SK-N-SH treated with all-trans-retinoic acid at 6 μM for 48 hours (cell line): ENCODE data around the gene CXXC5.

Experiments used
- ATAC-seq: fragments of 200-7000 bp; cut with Tn5 transposase; 3 replicates; pipeline ENCODE4 v1.9.1; 2020; ENCODE audit warnings: mild to moderate bottlenecking, moderate library complexity
- ARNTL ChIP-seq: fragments of 450-650 bp; formaldehyde crosslinking; IDR thresholded peaks from 2 replicates; pipeline ENCODE4 v1.5.0; 2020; ENCODE audit warnings: low read depth, mild to moderate bottlenecking, moderate library complexity, borderline replicate concordance
- BACH2 ChIP-seq: fragments of 250-450 bp; sonication (Bioruptor Pico); IDR thresholded peaks from 2 replicates; pipeline ENCODE4 v1.9.0; 2021; ENCODE audit warnings: mild to moderate bottlenecking, borderline replicate concordance
- CSDC2 ChIP-seq: fragments of 250-450 bp; sonication (Bioruptor Pico); IDR thresholded peaks from 2 replicates; pipeline ENCODE4 v1.5.0; 2020; ENCODE audit warnings: mild to moderate bottlenecking, moderate library complexity
- GLIS3 ChIP-seq: fragments of 250-450 bp; sonication (Bioruptor Pico); IDR thresholded peaks from 2 replicates; pipeline ENCODE4 v1.5.0; 2020; ENCODE audit warnings: mild to moderate bottlenecking, moderate library complexity
- OSR1 ChIP-seq: fragments of 250-450 bp; sonication (Bioruptor Pico); IDR thresholded peaks from 2 replicates; pipeline ENCODE4 v1.8.0; 2022; ENCODE audit warnings: moderate library complexity, mild to moderate bottlenecking, inconsistent platforms
- RARB ChIP-seq: fragments of 250-450 bp; sonication (Bioruptor Pico); IDR thresholded peaks from 2 replicates; pipeline ENCODE4 v1.8.0; 2021; ENCODE audit warnings: mild to moderate bottlenecking, moderate library complexity
- ZC3H10 ChIP-seq: fragments of 250-450 bp; sonication (Bioruptor Pico); IDR thresholded peaks from 2 replicates; pipeline ENCODE4 v1.5.1; 2021; ENCODE audit warnings: mild to moderate bottlenecking, moderate library complexity
- ZFP3 ChIP-seq: fragments of 250-450 bp; sonication (Bioruptor Pico); IDR thresholded peaks from 2 replicates; pipeline ENCODE4 v1.5.0; 2020; ENCODE audit warnings: mild to moderate bottlenecking, moderate library complexity
- ZFP30 ChIP-seq: fragments of 450-650 bp; formaldehyde crosslinking; IDR thresholded peaks from 2 replicates; pipeline ENCODE4 v1.5.0; 2022; ENCODE audit warnings: mild to moderate bottlenecking, moderate library complexity
- ZNF565 ChIP-seq: fragments of 450-650 bp; formaldehyde crosslinking; conservative IDR thresholded peaks from 2 replicates; pipeline ENCODE4 v1.5.0; 2020; ENCODE audit warnings: low read depth, mild to moderate bottlenecking, moderate library complexity
- ZNF70 ChIP-seq: fragments of 450-650 bp; formaldehyde crosslinking; IDR thresholded peaks from 2 replicates; pipeline ENCODE4 v1.5.0; 2020; ENCODE audit warnings: mild to moderate bottlenecking, moderate library complexity
- ZNF8 ChIP-seq: fragments of 450-650 bp; formaldehyde crosslinking; IDR thresholded peaks from 2 replicates; pipeline ENCODE4 v1.5.0; 2020; ENCODE audit warnings: mild to moderate bottlenecking, moderate library complexity
- TF ChIP-seq, protein P1 (sequence below): fragments of 250-450 bp; sonication (Bioruptor Pico); IDR thresholded peaks from 2 replicates; pipeline ENCODE4 v1.5.1; 2021; ENCODE audit warnings: mild to moderate bottlenecking, moderate library complexity
- TF ChIP-seq, protein P2 (sequence below): fragments of 250-450 bp; sonication (Bioruptor Pico); IDR thresholded peaks from 2 replicates; pipeline ENCODE4 v1.8.0; 2021; ENCODE audit warnings: low read depth, mild to moderate bottlenecking, moderate library complexity, borderline replicate concordance
- TF ChIP-seq, protein P3 (sequence below): fragments of 250-450 bp; sonication (Bioruptor Pico); IDR thresholded peaks from 2 replicates; pipeline ENCODE4 v1.5.0; 2020; ENCODE audit warnings: mild to moderate bottlenecking, moderate library complexity

The CXXC5 gene

DNA sequence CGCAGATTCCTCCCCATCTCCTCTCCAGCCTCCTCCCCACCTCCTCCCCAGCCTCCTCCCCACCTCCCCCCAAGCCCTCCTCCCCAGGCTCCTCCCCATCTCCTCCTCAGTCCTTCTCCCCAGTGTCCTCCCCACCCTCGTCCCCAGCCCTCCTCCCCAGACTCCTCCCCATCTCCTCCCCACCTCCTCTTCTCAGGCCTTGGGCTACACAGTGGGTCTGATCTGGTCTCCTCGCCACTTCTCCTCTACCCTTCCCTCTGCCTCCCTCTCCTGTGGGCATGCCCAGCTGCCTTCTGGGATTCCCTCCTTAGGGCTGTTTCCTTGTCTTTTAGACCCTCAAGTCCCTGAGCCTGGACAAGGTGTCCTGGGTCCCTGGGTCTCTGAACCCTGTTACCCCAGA is 28.3 kb downstream of the CXXC5 start:
- TF ChIP-seq ZNF70 (CRISPR knock-in tag) (no peak), ZNF565 (CRISPR knock-in tag) (no peak), ARNTL (CRISPR knock-in tag) (no peak), RARB (CRISPR knock-in tag) (no peak), ZC3H10 (CRISPR knock-in tag) (no peak), CSDC2 (no peak), BACH2 (no peak), ZFP30 (no peak), ZNF8 (CRISPR knock-in tag) (no peak), OSR1 (CRISPR knock-in tag) (no peak), GLIS3 (CRISPR knock-in tag) (no peak)
- TF ChIP-seq, protein P1, sequence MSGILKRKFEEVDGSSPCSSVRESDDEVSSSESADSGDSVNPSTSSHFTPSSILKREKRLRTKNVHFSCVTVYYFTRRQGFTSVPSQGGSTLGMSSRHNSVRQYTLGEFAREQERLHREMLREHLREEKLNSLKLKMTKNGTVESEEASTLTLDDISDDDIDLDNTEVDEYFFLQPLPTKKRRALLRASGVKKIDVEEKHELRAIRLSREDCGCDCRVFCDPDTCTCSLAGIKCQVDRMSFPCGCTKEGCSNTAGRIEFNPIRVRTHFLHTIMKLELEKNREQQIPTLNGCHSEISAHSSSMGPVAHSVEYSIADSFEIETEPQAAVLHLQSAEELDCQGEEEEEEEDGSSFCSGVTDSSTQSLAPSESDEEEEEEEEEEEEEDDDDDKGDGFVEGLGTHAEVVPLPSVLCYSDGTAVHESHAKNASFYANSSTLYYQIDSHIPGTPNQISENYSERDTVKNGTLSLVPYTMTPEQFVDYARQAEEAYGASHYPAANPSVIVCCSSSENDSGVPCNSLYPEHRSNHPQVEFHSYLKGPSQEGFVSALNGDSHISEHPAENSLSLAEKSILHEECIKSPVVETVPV (CRISPR knock-in tag) = no peak
- TF ChIP-seq, protein P2, sequence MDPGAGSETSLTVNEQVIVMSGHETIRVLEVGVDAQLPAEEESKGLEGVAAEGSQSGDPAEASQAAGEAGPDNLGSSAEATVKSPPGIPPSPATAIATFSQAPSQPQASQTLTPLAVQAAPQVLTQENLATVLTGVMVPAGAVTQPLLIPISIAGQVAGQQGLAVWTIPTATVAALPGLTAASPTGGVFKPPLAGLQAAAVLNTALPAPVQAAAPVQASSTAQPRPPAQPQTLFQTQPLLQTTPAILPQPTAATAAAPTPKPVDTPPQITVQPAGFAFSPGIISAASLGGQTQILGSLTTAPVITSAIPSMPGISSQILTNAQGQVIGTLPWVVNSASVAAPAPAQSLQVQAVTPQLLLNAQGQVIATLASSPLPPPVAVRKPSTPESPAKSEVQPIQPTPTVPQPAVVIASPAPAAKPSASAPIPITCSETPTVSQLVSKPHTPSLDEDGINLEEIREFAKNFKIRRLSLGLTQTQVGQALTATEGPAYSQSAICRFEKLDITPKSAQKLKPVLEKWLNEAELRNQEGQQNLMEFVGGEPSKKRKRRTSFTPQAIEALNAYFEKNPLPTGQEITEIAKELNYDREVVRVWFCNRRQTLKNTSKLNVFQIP (CRISPR knock-in tag) = no peak
- TF ChIP-seq, protein P3, sequence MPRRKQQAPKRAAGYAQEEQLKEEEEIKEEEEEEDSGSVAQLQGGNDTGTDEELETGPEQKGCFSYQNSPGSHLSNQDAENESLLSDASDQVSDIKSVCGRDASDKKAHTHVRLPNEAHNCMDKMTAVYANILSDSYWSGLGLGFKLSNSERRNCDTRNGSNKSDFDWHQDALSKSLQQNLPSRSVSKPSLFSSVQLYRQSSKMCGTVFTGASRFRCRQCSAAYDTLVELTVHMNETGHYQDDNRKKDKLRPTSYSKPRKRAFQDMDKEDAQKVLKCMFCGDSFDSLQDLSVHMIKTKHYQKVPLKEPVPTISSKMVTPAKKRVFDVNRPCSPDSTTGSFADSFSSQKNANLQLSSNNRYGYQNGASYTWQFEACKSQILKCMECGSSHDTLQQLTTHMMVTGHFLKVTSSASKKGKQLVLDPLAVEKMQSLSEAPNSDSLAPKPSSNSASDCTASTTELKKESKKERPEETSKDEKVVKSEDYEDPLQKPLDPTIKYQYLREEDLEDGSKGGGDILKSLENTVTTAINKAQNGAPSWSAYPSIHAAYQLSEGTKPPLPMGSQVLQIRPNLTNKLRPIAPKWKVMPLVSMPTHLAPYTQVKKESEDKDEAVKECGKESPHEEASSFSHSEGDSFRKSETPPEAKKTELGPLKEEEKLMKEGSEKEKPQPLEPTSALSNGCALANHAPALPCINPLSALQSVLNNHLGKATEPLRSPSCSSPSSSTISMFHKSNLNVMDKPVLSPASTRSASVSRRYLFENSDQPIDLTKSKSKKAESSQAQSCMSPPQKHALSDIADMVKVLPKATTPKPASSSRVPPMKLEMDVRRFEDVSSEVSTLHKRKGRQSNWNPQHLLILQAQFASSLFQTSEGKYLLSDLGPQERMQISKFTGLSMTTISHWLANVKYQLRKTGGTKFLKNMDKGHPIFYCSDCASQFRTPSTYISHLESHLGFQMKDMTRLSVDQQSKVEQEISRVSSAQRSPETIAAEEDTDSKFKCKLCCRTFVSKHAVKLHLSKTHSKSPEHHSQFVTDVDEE (CRISPR knock-in tag) = no peak
- no peak for ATAC-seq

DNA sequence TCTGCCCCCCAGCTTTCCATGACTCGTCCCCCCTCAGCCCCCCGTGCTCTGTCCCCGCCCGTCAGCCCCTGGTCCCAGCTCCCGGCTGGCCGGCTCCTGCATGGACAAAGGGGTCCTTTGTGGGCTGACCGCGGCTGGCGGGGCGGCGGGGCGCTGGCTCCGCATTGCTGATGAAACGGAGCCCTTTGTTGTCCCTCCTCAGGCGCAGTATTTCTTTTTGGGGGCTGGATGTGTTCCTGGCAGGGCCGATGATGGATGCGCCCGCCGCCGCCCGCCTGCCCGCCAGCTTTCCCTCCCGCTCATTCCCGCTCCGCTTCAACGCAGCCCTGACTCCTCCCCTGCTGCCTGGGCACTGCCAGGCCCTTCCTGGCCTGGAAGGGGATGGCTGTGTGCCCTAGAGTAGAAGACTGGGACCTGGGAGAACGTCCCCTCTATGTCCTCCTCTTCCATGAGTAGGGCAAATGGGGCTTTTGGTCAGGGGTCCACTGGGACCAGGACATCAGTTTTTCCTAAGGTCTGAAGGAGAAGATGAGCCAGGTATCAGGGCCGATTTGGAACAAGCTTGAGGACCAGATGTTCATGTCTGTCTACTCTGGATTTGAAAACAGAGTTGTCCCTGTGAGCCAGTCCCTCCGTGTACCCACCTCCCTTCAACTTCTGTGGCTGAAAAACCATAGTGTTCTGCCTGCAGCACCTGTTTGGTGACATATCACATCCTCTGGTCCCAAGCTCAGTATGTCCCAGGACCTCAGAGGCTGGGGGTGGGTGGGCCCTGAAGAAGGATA is 29.0 kb downstream of the CXXC5 start:
- TF ChIP-seq, protein P3 (CRISPR knock-in tag) = peak; percentile 55
- TF ChIP-seq ARNTL (CRISPR knock-in tag) (no peak), ZFP3 (CRISPR knock-in tag) (peak; percentile 69; the same call in 1 of the 2 replicates)
- ATAC-seq = peak; percentile 15; the same call in 1 of the 3 replicates

DNA sequence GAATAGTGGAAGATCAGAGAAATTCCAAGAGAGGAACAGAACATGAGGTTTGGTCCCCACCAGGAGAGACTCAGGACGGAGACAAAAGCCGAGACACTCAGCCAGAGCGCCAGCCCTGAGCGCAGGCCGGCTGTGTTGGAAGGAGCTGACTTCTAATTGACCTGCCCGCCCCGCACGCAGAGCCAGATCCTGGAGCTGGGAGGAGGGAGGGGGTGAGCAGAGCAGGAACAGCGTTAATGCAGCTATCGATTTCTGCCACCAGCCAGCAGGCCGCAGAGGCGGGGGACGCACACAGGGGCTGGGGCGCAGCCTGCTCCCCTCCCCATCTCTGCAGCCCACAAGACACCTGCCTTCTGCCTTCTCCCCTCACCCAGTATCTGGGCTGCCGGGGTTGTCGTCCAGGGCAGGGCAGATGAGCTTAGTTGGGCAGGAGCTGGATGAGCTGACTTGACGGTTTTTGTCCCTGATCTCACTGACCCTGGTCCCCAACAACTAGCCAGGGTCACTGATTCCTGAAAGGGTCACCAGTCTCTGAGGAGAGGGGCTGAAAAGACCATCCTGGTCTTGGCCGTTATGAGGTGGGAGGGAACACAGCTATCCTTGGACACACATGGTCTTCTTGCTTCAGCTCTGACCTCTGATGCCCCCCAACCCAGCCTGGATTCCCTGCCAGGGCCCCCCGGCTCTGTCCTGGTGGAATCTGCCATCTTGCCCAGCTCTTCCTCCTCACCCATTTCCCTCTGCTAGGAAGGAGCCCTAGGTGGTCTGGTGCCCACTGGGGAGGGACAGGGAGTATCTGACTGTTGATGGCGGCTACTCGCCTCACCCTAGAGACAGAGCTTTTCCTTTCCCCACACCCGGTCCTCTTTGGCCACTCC is 29.8 kb downstream of the CXXC5 start:
- TF ChIP-seq, protein P1 (CRISPR knock-in tag) = no peak
- TF ChIP-seq, protein P3 (CRISPR knock-in tag) = 0 out of 2 replicates have a peak, but pooled peaks have one; percentile 22
- peak; percentile 50; the same call in 2 of the 3 replicates for ATAC-seq
